Measurements from ENCODE around the gene LVRN.

- TF ChIP-seq CTCF (conservative IDR thresholded peaks at IDR 0.05; ENCODE audit: low read depth, low read length): no peak
- TF ChIP-seq MAFK (IDR thresholded peaks at IDR 0.05; ENCODE audit: low read depth, low read length): no peak
- TF ChIP-seq POLR2A (IDR thresholded peaks at IDR 0.05; ENCODE audit: low read depth, low read length): no peak
- TF ChIP-seq USF2 (IDR thresholded peaks at IDR 0.05; ENCODE audit: low read depth, low read length): no peak
- TF ChIP-seq RAD21 (IDR thresholded peaks at IDR 0.05; ENCODE audit: low read length): no peak
- TF ChIP-seq CEBPB (IDR thresholded peaks at IDR 0.05; ENCODE audit: low read depth, low read length): no peak
- TF ChIP-seq BHLHE40 (IDR thresholded peaks at IDR 0.05; ENCODE audit: low read depth, low read length): no peak
- TF ChIP-seq RFX5 (IDR thresholded peaks at IDR 0.05; ENCODE audit: low read depth, low read length): no peak
- no peak for TF ChIP-seq ELK1 (IDR thresholded peaks at IDR 0.05; ENCODE audit: borderline replicate concordance, low read depth, low read length)
- no peak for TF ChIP-seq FOS (IDR thresholded peaks at IDR 0.05; ENCODE audit: low read depth, low read length)
- TF ChIP-seq RCOR1 (IDR thresholded peaks at IDR 0.05; ENCODE audit: insufficient replicate concordance, low read length): no peak
- TF ChIP-seq MXI1 (IDR thresholded peaks at IDR 0.05; ENCODE audit: borderline replicate concordance, low read depth, low read length): no peak
These were observed 17.8 kb upstream of the LVRN start for GRCh38 chr5:115944501-115944900.
